OCI-LY1 (cell line): ENCODE data around the gene EFHC1.
A peak's percentile ranks its signal among the peaks of the same experiment; 100 is the strongest.

Experiments used
- H2AFZ ChIP-seq: fragments of 200-600 bp; sonication (generic), shearing (Covaris generic); 2 replicates; pipeline ENCODE4 v1.6.0; 2014; ENCODE audit warnings: antibody characterized with exemption, mild to moderate bottlenecking, low read length
- H3F3A ChIP-seq: fragments of 200-600 bp; sonication (generic), shearing (Covaris generic); 2 replicates; pipeline ENCODE4 v1.6.0; 2014; ENCODE audit warnings: mild to moderate bottlenecking, antibody characterized with exemption, low read length, moderate library complexity; ENCODE audit not compliant: insufficient read depth
- H3K27ac ChIP-seq: fragments of 200-600 bp; sonication (generic); 2 replicates; pipeline ENCODE4 v1.5.1; 2014; ENCODE audit warnings: low read length, mixed run types, mild to moderate bottlenecking, low read depth; ENCODE audit not compliant: poor library complexity, severe bottlenecking
- H3K27me3 ChIP-seq: fragments of 200-600 bp; sonication (generic); 2 replicates; pipeline ENCODE4 v1.6.0; 2014; ENCODE audit warnings: antibody characterized with exemption, mild to moderate bottlenecking, low read length, moderate library complexity; ENCODE audit not compliant: insufficient read depth
- H3K36me3 ChIP-seq: fragments of 200-600 bp; sonication (generic); 2 replicates; pipeline ENCODE4 v1.6.1; 2014; ENCODE audit warnings: mild to moderate bottlenecking, antibody characterized with exemption, low read length, moderate library complexity, mixed read lengths; ENCODE audit not compliant: insufficient read depth
- H3K4me1 ChIP-seq: fragments of 200-600 bp; sonication (generic); 2 replicates; pipeline ENCODE4 v1.5.1; 2014; ENCODE audit warnings: mild to moderate bottlenecking, low read length, moderate library complexity; ENCODE audit not compliant: insufficient read depth, severe bottlenecking
- H3K4me2 ChIP-seq: fragments of 200-600 bp; sonication (generic), shearing (Covaris generic); 2 replicates; pipeline ENCODE4 v1.6.1; 2014; ENCODE audit warnings: low read length
- H3K4me3 ChIP-seq: fragments of 200-600 bp; sonication (generic); 2 replicates; pipeline ENCODE4 v1.5.1; 2014; ENCODE audit warnings: low read length, low read depth, mild to moderate bottlenecking, mixed read lengths; ENCODE audit not compliant: poor library complexity, severe bottlenecking
- H3K79me2 ChIP-seq: fragments of 200-600 bp; shearing (Covaris generic); 2 replicates; pipeline ENCODE4 v1.6.1; 2016; ENCODE audit warnings: mixed run types, low read length, mixed read lengths; ENCODE audit not compliant: insufficient read depth
- H3K9ac ChIP-seq: fragments of 200-600 bp; sonication (generic), shearing (Covaris generic); 2 replicates; pipeline ENCODE4 v1.6.1; 2014; ENCODE audit warnings: mild to moderate bottlenecking, low read length, mixed read lengths
- H3K9me2 ChIP-seq: fragments of 200-600 bp; sonication (generic), shearing (Covaris generic); 2 replicates; pipeline ENCODE4 v1.6.1; 2014; ENCODE audit warnings: low read depth, mild to moderate bottlenecking, low read length, mixed read lengths
- H3K9me3 ChIP-seq: fragments of 200-600 bp; shearing (Covaris generic); 2 replicates; pipeline ENCODE4 v1.6.1; 2014; ENCODE audit warnings: low read length, mixed read lengths
- H4K20me1 ChIP-seq: fragments of 200-600 bp; sonication (generic), shearing (Covaris generic); 2 replicates; pipeline ENCODE4 v1.6.0; 2016; ENCODE audit warnings: mild to moderate bottlenecking, low read length; ENCODE audit not compliant: insufficient read depth
- EZH2 ChIP-seq: fragments of 200-600 bp; sonication (generic), shearing (Covaris generic); IDR thresholded peaks from 2 replicates; pipeline ENCODE4 v1.8.0; 2017; ENCODE audit warnings: borderline replicate concordance, mixed run types, mild to moderate bottlenecking, antibody characterized with exemption, low read length, moderate library complexity, mixed read lengths
- TF ChIP-seq, protein P1 (sequence below): fragments of 200-600 bp; sonication (generic), shearing (Covaris generic); IDR thresholded peaks from 2 replicates; pipeline ENCODE4 v1.5.1; 2017; ENCODE audit warnings: mild to moderate bottlenecking, antibody characterized with exemption, low read length, moderate library complexity, mixed read lengths

EFHC1 gene

DNA sequence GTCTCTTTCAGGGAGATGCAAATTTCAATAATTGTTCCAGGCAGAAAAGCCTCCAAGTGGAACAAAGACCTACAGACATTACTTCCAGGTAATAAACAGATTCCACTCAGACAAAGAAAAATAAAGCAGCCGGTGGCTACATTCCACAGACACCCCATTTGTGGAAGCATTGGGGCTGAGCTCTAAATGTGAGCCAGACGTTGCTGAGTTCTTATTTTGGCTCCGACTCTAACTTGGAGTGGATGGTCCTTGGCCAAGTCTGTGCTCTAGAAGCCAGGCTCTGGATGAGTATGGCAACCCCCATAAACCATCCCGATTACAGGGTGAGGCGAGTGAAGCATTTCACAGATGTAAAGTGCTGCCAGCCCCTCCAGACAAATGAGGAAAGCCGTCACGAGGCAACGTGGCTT, 150.2 kb downstream of the EFHC1 start:
- H3K4me3 ChIP-seq, result peak overlapping the region; percentile 27
- H3K27ac ChIP-seq, result peak overlapping the region; percentile 49
- H3K9me2 ChIP-seq, result no peaks in the 10 kb centered on the region
- no peak overlapping the region for H2AFZ ChIP-seq
- no peaks in the 10 kb centered on the region for H3K9me3 ChIP-seq
- H3K27me3 ChIP-seq, result no peaks in the 10 kb centered on the region
- peak overlapping the region; percentile 57 for H3K4me2 ChIP-seq
- H3K9ac ChIP-seq, result peak overlapping the region; percentile 28; the same call in 1 of the 2 replicates
- no peaks in the 10 kb centered on the region for H4K20me1 ChIP-seq
- H3K79me2 ChIP-seq, result peaks cover 96% of the 10 kb centered on the region
- TF ChIP-seq EZH2, result no peak
- H3K36me3 ChIP-seq, result peaks cover 42% of the 10 kb centered on the region; the same call in 1 of the 2 replicates
- no peaks in the 10 kb centered on the region for H3F3A ChIP-seq
- peaks cover 98% of the 10 kb centered on the region for H3K4me1 ChIP-seq

DNA sequence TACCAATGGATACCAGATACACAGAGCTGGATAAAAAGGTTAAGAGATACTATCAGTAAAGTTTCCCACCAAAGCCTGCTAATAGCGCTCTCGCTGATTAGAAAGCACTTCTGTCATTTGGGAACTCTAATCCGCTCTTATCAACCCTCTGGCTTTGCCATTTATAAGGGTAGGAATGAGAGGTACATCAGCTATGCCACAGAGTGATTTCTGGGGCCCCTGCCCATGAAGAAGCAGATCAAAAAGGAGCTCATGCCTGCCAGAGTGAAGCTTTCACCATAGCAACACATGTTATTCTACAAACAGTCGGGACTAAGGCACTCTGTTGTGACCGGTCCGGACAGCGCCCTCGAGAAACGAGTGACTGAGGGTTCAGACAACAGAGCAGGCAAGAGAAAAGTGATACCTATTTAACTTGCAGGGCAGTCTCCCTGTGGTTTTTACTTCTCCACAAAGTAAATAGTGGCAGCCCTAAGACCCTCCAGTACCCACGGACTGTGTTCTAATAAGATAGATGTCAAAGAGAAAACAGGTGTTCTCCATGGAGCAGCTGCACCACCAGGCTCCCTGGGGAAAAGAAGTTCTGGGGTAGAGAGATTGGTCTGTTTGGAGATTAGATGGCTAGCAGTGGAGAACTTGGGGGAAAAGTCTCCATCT, 151.1 kb downstream of the EFHC1 start:
- peak overlapping the region; percentile 33 for H3K4me3 ChIP-seq

GRCh38 chr6:52572536-52572935, 152.4 kb downstream of the EFHC1 start:
- peaks cover 80% of the 10 kb centered on the region for H3K4me1 ChIP-seq
- no peak overlapping the region for H2AFZ ChIP-seq
- H3K9ac ChIP-seq, result no peak overlapping the region; the same call in 1 of the 2 replicates
- H3K27me3 ChIP-seq, result no peaks in the 10 kb centered on the region
- no peaks in the 10 kb centered on the region for H4K20me1 ChIP-seq
- H3K4me2 ChIP-seq, result peak overlapping the region; percentile 98
- peaks cover 84% of the 10 kb centered on the region for H3K79me2 ChIP-seq
- TF ChIP-seq EZH2, result no peak
- TF ChIP-seq, protein P1, sequence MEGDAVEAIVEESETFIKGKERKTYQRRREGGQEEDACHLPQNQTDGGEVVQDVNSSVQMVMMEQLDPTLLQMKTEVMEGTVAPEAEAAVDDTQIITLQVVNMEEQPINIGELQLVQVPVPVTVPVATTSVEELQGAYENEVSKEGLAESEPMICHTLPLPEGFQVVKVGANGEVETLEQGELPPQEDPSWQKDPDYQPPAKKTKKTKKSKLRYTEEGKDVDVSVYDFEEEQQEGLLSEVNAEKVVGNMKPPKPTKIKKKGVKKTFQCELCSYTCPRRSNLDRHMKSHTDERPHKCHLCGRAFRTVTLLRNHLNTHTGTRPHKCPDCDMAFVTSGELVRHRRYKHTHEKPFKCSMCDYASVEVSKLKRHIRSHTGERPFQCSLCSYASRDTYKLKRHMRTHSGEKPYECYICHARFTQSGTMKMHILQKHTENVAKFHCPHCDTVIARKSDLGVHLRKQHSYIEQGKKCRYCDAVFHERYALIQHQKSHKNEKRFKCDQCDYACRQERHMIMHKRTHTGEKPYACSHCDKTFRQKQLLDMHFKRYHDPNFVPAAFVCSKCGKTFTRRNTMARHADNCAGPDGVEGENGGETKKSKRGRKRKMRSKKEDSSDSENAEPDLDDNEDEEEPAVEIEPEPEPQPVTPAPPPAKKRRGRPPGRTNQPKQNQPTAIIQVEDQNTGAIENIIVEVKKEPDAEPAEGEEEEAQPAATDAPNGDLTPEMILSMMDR, result no peak
- H3F3A ChIP-seq, result no peaks in the 10 kb centered on the region
- H3K36me3 ChIP-seq, result peaks cover 31% of the 10 kb centered on the region; the same call in 1 of the 2 replicates
- no peak overlapping the region for H3K4me3 ChIP-seq
- H3K9me3 ChIP-seq, result no peaks in the 10 kb centered on the region
- H3K9me2 ChIP-seq, result no peaks in the 10 kb centered on the region
- H3K27ac ChIP-seq, result peak overlapping the region; percentile 31

More for the DNA sequence above, 151.1 kb downstream of the EFHC1 start:
- Histone ChIP-seq H3K27ac (peak overlapping the region; percentile 49), H3K9ac (peak overlapping the region; percentile 14; the same call in 1 of the 2 replicates), H3K4me1 (peaks cover 91% of the 10 kb centered on the region), H3K9me3 (no peaks in the 10 kb centered on the region), H3K9me2 (no peaks in the 10 kb centered on the region), H3K4me2 (peak overlapping the region; percentile 57), H3K79me2 (peaks cover 96% of the 10 kb centered on the region), H3K36me3 (peaks cover 40% of the 10 kb centered on the region; the same call in 1 of the 2 replicates), H3K27me3 (no peaks in the 10 kb centered on the region), H3F3A (no peaks in the 10 kb centered on the region), H2AFZ (no peak overlapping the region), H4K20me1 (no peaks in the 10 kb centered on the region)
- TF ChIP-seq, protein P1, result no peak
- TF ChIP-seq EZH2, result no peak
